K562 (cell line): Measurements from ENCODE around the gene NACA2.

Source experiments
- ETS1 ChIP-seq: conservative IDR thresholded peaks from 2 replicates; pipeline ENCODE4 v1.6.1; 2011; ENCODE audit warnings: low read depth, mild to moderate bottlenecking, low read length; ENCODE audit not compliant: control insufficient read depth
- EZH2 ChIP-seq: IDR thresholded peaks from 2 replicates; pipeline ENCODE4 v1.6.1; 2012; ENCODE audit warnings: low read depth, mild to moderate bottlenecking, inconsistent platforms, low read length, borderline replicate concordance
- KLF16 ChIP-seq: IDR thresholded peaks from 2 replicates; pipeline ENCODE4 v1.6.1; 2016; ENCODE audit warnings: antibody characterized with exemption
- NFIC ChIP-seq: fragments of 450-650 bp; IDR thresholded peaks from 2 replicates; pipeline ENCODE4 v1.6.1; 2017; ENCODE audit warnings: mild to moderate bottlenecking, inconsistent platforms
- TAF9B ChIP-seq: fragments of 450-650 bp; IDR thresholded peaks from 2 replicates; pipeline ENCODE4 v1.6.1; 2018; ENCODE audit warnings: mild to moderate bottlenecking; ENCODE audit not compliant: partially characterized antibody

GRCh38 chr17:61621317-61621716, 30.3 kb upstream of the NACA2 start:
- no peak for TF ChIP-seq ETS1
- no peak for TF ChIP-seq KLF16
- TF ChIP-seq TAF9B: no peak
- no peak for TF ChIP-seq NFIC
- TF ChIP-seq EZH2: no peak
